ENCODE measurements around the gene FAF1.

The FAF1 gene

GRCh38 chr1:50422946-50423669 is 537.0 kb downstream of the FAF1 start, which contains the start of gene DMRTA2:
TSS of gene DMRTA2 (minus strand) at chr1:50423443. CDS start at chr1:50421536, 1,907 bp downstream.
- no peak for DNase-seq

GRCh38 chr1:50422675-50422945 is 537.5 kb downstream of the FAF1 start:
- no peak for DNase-seq

GRCh38 chr1:50421768-50422674 is 538.0 kb downstream of the FAF1 start:
- DNase-seq: no peak

- DNase-seq: no peak
Observed at GRCh38 chr1:50421366-50421748, 538.7 kb downstream of the FAF1 start.

- DNase-seq: no peak
Observed at GRCh38 chr1:50420689-50421365, 539.2 kb downstream of the FAF1 start.

GRCh38 chr1:50419907-50420677 is 540.0 kb downstream of the FAF1 start:
- DNase-seq: no peak

GRCh38 chr1:50419192-50419906 is 540.7 kb downstream of the FAF1 start:
- no peak for DNase-seq

GRCh38 chr1:50418600-50419109 is 541.4 kb downstream of the FAF1 start:
- DNase-seq: no peak

- DNase-seq: no peak
Observed at GRCh38 chr1:50417946-50418599, 542.0 kb downstream of the FAF1 start.

GRCh38 chr1:50417507-50417906 is 542.6 kb downstream of the FAF1 start:
- DNase-seq: no peak

- DNase-seq: no peak
Observed at GRCh38 chr1:50416553-50417453, 543.3 kb downstream of the FAF1 start.

- DNase-seq: no peak
Observed at GRCh38 chr1:50416150-50416527, 543.9 kb downstream of the FAF1 start.

GRCh38 chr1:50415235-50416149 is 544.6 kb downstream of the FAF1 start:
- DNase-seq: no peak

- DNase-seq: no peak
Observed at GRCh38 chr1:50414853-50415234, 545.2 kb downstream of the FAF1 start.

GRCh38 chr1:50412813-50413476 is 547.1 kb downstream of the FAF1 start:
- no peak for DNase-seq

- DNase-seq: no peak
Observed at GRCh38 chr1:50405814-50406213, 554.3 kb downstream of the FAF1 start.

GRCh38 chr1:50393522-50394120 is 566.4 kb downstream of the FAF1 start:
- no peak for DNase-seq
